ENCODE results near the gene PYROXD2. TPM values are rescaled to one million over a fixed set of nuclear protein-coding genes. Genes with fewer than 3 reads are reported as not detected.

The PYROXD2 gene
- total RNA-seq, 1 experiment from 2014 or later: 2.2 TPM

DNA sequence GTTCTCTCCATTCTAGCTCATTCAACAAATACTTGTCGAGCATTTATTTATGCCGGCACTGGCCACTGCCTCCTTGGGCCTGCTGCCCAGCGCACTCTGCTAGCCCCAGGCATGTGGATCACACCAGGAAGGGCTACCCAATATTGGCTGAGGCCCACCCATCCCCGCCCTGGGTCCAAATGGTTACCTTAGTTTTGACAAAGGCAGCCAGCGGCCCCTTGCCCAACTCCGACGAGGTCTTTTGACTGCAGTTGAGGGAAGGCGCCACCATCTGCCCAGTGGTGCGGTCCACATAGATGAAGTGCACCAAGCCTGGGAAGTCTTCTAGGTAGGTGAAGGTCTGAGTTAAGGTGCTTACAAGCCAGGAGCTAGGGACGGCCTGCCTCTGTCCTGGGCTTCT is 7.2 kb upstream of the PYROXD2 start:
- TF ChIP-seq, protein P1, sequence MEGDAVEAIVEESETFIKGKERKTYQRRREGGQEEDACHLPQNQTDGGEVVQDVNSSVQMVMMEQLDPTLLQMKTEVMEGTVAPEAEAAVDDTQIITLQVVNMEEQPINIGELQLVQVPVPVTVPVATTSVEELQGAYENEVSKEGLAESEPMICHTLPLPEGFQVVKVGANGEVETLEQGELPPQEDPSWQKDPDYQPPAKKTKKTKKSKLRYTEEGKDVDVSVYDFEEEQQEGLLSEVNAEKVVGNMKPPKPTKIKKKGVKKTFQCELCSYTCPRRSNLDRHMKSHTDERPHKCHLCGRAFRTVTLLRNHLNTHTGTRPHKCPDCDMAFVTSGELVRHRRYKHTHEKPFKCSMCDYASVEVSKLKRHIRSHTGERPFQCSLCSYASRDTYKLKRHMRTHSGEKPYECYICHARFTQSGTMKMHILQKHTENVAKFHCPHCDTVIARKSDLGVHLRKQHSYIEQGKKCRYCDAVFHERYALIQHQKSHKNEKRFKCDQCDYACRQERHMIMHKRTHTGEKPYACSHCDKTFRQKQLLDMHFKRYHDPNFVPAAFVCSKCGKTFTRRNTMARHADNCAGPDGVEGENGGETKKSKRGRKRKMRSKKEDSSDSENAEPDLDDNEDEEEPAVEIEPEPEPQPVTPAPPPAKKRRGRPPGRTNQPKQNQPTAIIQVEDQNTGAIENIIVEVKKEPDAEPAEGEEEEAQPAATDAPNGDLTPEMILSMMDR (IDR thresholded peaks at IDR 0.05; ENCODE audit: insufficient read depth in 1 of 2, low read depth in 1 of 2, low read length in 1 of 2, severe bottlenecking in 1 of 2, unreplicated experiment in 1 of 2): no peak
- ChIA-PET POLR2A (interaction anchor here (0.6 kb wide), 1 partner anchor 21 kb away, joined by 4 read pairs; no protein-coding TSS in a partner anchor), CTCF (no interaction called here)
- no peaks in the 10 kb centered on the region for H3K9me3 Mint-ChIP-seq (ENCODE audit: unreplicated experiment)
- DNase-seq: no peak
- intact Hi-C loops (cut with micrococcal nuclease; ENCODE audit: unreplicated experiment): no loop called here
- no TSS peak for BruUV-seq (replicated peaks)
- Histone ChIP-seq H3K36me3 (ENCODE audit: control insufficient read depth, insufficient read depth, low read length) (no peaks in the 10 kb centered on the region), H3K9me3 (no peaks in the 10 kb centered on the region), H3K27me3 (replicated peaks; ENCODE audit: control insufficient read depth, insufficient read depth, low read length) (no peaks in the 10 kb centered on the region), H3K4me1 (no peaks in the 10 kb centered on the region), H3K4me3 (ENCODE audit: low read depth, low read length) (no peak overlapping the region)
- no peaks in the 10 kb centered on the region for H3K4me1 Mint-ChIP-seq (ENCODE audit: low read depth, unreplicated experiment)
- H3K27ac Mint-ChIP-seq (ENCODE audit: unreplicated experiment): no peak overlapping the region
- no peak overlapping the region for H3K4me3 Mint-ChIP-seq (ENCODE audit: unreplicated experiment)
- no peaks in the 10 kb centered on the region for H3K27me3 Mint-ChIP-seq (ENCODE audit: insufficient read depth, unreplicated experiment)
- no peaks in the 10 kb centered on the region for H3K36me3 Mint-ChIP-seq (ENCODE audit: insufficient read depth, unreplicated experiment)

GRCh38 chr10:98420786-98421185 is 5.8 kb upstream of the PYROXD2 start:
- H3K36me3 ChIP-seq (ENCODE audit: control insufficient read depth, insufficient read depth, low read length): no peaks in the 10 kb centered on the region
- no TSS peak for BruUV-seq (replicated peaks)
- H3K9me3 Mint-ChIP-seq (ENCODE audit: unreplicated experiment): no peaks in the 10 kb centered on the region
- H3K27me3 ChIP-seq (replicated peaks; ENCODE audit: control insufficient read depth, insufficient read depth, low read length): no peaks in the 10 kb centered on the region
- no peak overlapping the region for H3K4me3 Mint-ChIP-seq (ENCODE audit: unreplicated experiment)
- TF ChIP-seq, protein P1 (IDR thresholded peaks at IDR 0.05; ENCODE audit: insufficient read depth in 1 of 2, low read depth in 1 of 2, low read length in 1 of 2, severe bottlenecking in 1 of 2, unreplicated experiment in 1 of 2): no peak
- no peak overlapping the region for H3K4me3 ChIP-seq (ENCODE audit: low read depth, low read length)
- ChIA-PET CTCF (no interaction called here), POLR2A (no interaction called here)
- no peaks in the 10 kb centered on the region for H3K27me3 Mint-ChIP-seq (ENCODE audit: insufficient read depth, unreplicated experiment)
- DNase-seq: no peak
- no peaks in the 10 kb centered on the region for H3K4me1 Mint-ChIP-seq (ENCODE audit: low read depth, unreplicated experiment)
- intact Hi-C loops (cut with micrococcal nuclease; ENCODE audit: unreplicated experiment): no loop called here
- no peaks in the 10 kb centered on the region for H3K36me3 Mint-ChIP-seq (ENCODE audit: insufficient read depth, unreplicated experiment)
- no peak overlapping the region for H3K27ac Mint-ChIP-seq (ENCODE audit: unreplicated experiment)
- H3K9me3 ChIP-seq: no peaks in the 10 kb centered on the region
- no peaks in the 10 kb centered on the region for H3K4me1 ChIP-seq

DNA sequence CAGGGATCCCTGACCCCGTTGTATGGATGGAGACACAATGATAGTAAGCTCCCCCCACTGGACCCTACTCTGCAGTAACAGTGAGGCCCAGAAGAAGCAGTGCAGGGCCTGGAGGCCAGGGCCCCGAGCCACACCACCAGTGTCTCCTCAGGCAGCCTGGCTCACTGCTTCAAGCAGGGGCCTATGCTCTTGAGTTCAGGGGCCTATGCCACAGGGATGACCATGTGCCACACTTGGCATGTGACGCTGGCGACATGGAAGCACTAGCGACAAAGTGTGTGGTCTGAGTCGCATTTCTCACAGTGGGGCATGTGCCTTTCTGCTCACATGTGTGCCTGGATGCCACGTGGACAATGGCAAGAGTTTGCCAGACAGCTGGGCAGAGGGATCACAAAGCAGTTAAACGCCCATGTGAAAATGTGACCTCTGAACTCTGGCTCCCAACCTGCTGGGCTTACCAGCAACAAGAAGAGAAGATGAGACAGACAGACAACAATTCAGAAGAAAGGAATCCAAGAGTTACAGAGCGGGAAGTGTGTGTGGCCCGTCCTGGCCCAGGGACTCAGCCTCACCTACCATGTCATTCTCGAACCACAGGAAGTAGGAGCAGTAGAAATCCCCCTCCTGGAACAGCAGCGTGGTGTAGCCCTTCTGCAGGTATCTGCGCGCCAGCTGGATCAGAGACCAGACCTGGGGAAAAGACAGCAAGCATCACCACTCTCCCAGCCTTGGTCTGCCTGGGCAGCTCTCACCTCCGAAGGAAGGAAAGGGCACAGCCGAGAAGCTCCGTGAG is 4.7 kb upstream of the PYROXD2 start:
- POLR2A ChIA-PET: no interaction called here
- Histone ChIP-seq H3K9me3 (no peaks in the 10 kb centered on the region), H3K27me3 (replicated peaks; ENCODE audit: control insufficient read depth, insufficient read depth, low read length) (no peaks in the 10 kb centered on the region), H3K4me1 (peaks cover 5% of the 10 kb centered on the region), H3K36me3 (ENCODE audit: control insufficient read depth, insufficient read depth, low read length) (no peaks in the 10 kb centered on the region), H3K4me3 (ENCODE audit: low read depth, low read length) (no peak overlapping the region)
- H3K4me1 Mint-ChIP-seq (ENCODE audit: low read depth, unreplicated experiment): no peaks in the 10 kb centered on the region
- BruUV-seq (replicated peaks): no TSS peak
- intact Hi-C loops (cut with micrococcal nuclease; ENCODE audit: unreplicated experiment): loop anchor here (10.0 kb wide), 1 partner anchor 155 kb away; the partner anchor contains the start of gene LOXL4
- TF ChIP-seq, protein P1 (IDR thresholded peaks at IDR 0.05; ENCODE audit: insufficient read depth in 1 of 2, low read depth in 1 of 2, low read length in 1 of 2, severe bottlenecking in 1 of 2, unreplicated experiment in 1 of 2): no peak
- H3K4me3 Mint-ChIP-seq (ENCODE audit: unreplicated experiment): no peak overlapping the region
- CTCF ChIA-PET: no interaction called here
- no peaks in the 10 kb centered on the region for H3K27me3 Mint-ChIP-seq (ENCODE audit: insufficient read depth, unreplicated experiment)
- no peaks in the 10 kb centered on the region for H3K36me3 Mint-ChIP-seq (ENCODE audit: insufficient read depth, unreplicated experiment)
- H3K27ac Mint-ChIP-seq (ENCODE audit: unreplicated experiment): no peak overlapping the region
- H3K9me3 Mint-ChIP-seq (ENCODE audit: unreplicated experiment): no peaks in the 10 kb centered on the region
- DNase-seq: no peak

Data from Caco-2 (cell line).